NK-92 (cell line): ENCODE results near the gene IFITM1.
"Not testable (repeated sequence)": the region's sequence is repeated elsewhere in the genome, so short reads cannot be mapped to it uniquely, and the experiment has no call there.

Source experiments
- DNase-seq: peaks from one replicate; lab custom pipeline; 2025; ENCODE audit not compliant: unreplicated experiment; lab: John Stamatoyannopoulos, UW

Gene IFITM1

DNA sequence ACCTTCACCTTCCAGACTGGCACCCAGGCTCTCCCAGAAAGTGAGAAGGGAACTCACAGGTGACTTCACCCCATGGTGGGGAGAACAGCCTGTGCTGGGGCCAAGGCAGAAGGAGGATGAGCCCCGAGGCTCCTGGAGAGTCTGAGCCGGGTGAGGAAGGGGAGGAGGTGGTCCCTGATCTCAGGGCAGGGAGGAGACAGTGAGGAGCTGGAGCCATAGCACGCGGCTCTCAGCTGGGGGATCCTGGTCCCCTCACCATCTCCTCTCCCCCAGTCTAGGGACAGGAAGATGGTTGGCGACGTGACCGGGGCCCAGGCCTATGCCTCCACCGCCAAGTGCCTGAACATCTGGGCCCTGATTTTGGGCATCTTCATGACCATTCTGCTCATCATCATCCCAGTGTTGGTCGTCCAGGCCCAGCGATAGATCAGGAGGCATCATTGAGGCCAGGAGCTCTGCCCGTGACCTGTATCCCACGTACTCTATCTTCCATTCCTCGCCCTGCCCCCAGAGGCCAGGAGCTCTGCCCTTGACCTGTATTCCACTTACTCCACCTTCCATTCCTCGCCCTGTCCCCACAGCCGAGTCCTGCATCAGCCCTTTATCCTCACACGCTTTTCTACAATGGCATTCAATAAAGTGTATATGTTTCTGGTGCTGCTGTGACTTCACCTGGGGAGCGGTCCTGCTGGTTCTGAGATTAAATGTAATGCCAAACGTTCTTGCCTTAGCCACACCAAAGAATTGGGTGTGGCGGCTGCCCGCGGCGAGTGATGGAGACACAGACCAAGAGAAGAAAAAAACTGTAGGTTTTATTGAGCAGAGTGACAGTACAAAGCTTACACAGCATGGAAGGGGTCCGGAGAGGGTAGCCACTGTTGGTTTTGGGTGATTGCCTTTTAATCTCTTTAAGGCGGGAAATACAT is 4.8 kb upstream of the IFITM1 start:
- not testable (repeated sequence) for DNase-seq

GRCh38 chr11:309979-310572 is 3.8 kb upstream of the IFITM1 start:
- DNase-seq = not testable (repeated sequence)

GRCh38 chr11:311013-311748 is 2.7 kb upstream of the IFITM1 start:
- DNase-seq = not testable (repeated sequence)

DNA sequence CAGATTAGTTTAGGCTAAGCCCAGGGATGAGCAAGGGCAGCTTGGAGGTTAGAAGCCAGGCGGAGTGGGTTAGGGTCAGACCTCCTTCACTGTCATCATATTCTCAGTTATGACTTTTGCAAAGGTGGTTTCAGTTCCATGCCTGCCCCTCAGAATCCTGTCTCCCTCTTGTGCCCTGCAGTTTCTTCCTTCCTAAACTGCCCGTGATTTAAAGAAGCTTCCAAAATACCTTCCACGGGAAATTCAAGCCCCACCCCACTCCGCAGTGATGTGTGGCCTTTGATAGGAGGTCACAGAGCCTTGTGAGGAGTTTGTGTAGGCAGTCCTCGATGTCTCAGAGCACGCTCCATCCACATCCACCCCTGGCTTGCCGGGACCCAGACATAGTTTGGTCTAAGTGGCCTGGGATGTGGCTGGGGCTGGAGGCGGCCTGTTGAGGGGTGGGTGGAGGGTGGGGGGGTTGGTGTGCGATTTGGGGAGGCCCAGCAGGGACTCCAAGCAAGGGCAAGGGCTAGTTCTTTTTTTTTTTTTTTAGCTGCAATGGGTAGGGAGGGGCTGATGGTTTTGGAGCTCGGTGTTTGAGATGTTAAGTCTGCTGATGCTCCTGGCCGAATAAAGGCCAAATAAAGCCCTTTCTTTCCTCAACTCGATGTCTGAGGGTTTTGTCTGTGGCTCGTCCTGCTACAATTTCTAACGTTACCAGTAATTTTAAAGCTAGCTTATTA is 1.6 kb upstream of the IFITM1 start:
- no peak for DNase-seq

DNA sequence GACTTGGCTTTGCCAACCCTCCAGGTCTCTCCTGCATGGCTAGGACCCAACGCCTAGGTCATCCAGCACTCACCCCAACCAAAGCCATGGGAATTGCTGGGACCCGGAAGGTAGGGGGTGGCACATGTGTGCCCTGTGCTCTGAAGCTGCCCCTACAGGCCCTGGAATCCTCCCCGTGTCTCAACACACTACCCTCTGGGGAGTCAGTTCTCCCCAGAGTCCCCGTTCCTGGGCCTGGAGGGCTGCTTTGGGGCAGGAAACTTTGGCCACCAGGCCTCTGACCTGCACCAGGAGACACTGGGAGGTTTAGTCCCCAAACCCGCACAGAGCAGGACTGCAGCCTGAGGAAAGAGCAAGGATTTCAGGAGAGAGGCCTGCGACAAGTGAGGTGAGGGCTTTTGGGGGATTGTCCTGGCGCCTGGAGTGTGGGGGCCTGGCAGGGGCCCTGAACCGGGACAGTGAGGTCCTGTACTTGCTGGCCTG is 495 bp upstream of the IFITM1 start:
- DNase-seq = no peak

GRCh38 chr11:314554-314875 is 675 bp downstream of the IFITM1 start:
- DNase-seq = not testable (repeated sequence)

- DNase-seq = no peak
These were observed 1.2 kb downstream of the IFITM1 start for GRCh38 chr11:315051-315481.

DNA sequence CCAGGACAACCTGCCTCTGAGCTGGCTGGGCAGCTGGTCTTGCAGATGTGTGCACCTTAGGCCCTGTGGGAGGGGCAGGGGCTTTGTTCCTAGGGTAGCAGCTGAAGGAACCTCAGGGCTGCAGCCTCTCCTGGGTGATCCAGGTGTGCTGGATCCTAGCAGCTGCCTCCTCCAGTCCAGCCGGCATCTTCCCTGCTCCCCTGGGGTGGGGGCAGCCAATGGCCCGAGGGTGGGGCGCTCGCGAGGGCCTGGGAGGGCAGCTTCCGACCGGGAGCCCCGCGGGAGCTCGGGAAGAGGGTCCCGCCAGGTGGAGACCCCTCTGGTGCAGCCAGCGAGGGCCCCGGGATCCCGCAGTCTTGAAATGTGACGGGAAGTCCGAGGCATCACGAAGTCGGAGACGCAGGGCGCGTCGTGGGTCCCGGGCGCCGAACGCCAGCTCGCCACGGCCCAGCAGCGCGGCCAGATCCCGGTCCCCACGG is 1.7 kb downstream of the IFITM1 start:
- DNase-seq = no peak

DNA sequence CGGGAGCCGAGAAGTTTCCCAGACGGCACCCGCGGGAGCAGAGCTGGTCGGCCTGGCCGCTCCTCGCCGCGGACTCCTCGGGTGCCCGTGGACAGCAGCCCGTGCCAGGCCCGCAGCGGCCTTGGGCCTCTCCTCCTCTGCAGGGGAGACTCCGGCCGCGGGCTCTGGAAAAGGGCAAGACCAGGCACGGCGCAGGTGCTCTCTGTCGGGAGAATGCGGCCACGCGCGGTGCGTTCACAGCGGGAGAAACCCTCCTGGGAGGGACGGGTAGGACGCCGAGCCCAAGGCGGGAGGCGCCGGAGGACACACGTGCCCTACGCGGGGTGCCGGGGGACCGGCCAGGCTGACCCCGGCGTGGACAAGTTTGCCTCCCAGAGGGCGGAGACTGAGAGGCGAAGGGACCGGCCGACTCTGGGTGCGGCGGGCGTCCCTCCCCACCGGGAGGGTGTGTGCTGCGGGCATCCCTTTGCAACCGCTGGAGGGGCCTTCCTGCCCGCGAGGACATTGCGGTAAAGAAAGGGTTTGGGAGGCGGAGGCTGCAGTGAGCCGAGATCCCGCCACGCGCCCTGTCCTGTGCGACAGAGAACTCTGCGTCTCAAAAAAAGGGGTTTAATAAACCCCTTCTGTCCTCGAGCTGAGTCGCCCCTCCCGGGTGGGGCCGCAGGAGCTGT is 2.3 kb downstream of the IFITM1 start:
- DNase-seq = no peak

DNA sequence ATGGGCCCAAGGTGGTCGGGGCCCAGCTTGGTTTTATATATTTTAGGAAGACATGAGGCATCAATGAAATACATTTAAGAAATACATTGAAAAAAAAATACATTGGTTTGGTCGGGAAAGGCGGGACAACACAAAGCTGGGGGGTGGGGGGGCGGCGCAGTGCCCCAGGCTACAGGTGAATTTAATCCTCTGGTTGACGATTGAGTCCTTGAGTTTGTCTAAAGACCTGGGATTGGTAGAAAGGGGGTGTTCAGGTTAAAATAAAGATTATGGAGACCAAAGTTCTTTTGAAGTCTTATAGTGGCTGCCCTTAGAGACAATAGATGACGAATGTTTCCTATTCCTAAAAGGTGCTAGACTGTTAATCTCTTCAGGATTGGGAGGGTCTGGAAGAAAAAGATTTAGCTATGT is 3.1 kb downstream of the IFITM1 start:
- no peak for DNase-seq

GRCh38 chr11:317668-318404 is 4.0 kb downstream of the IFITM1 start:
- not testable (repeated sequence) for DNase-seq

DNA sequence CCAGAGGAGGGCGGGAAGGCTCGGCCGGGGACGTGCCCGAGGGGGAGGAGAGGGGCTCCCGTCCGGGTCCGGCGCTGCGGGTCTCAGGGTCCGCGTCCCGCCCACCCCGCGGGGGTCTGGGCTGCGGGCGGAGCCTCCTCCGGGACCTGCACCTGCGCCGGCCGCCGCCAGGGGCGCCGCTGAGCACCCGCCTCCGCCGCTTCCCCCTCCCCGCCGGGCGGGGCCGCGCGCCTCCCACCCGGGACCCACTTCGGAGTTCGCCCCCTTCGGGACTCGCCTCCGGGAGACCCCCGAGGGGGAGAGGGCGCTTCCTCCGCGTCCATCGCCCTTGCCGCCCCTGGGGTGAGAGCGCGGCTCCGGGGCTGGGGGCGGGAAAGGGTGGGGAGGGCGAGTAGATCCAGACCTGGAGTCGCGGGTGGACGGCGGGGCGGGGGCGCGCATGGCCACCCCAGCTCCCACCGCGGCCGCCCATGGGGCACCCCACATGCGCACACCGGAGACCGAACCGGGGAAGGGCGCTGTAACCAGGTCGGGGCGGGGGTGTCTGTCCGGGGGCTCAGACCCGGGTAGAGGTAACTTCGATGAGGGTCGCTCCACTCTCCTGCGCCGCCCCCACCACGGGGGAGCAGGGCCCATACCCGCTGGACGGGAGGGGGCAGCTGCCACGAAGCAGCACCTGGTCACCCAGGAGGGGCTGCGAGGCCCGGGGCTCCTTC is 4.7 kb downstream of the IFITM1 start:
- DNase-seq = not testable (repeated sequence)

- not testable (repeated sequence) for DNase-seq
These were observed 5.5 kb downstream of the IFITM1 start for GRCh38 chr11:319121-319887.

- not testable (repeated sequence) for DNase-seq
These were observed 6.0 kb downstream of the IFITM1 start for GRCh38 chr11:319888-320273.

- no peak for DNase-seq
These were observed 10.3 kb downstream of the IFITM1 start for GRCh38 chr11:324156-324555.

DNA sequence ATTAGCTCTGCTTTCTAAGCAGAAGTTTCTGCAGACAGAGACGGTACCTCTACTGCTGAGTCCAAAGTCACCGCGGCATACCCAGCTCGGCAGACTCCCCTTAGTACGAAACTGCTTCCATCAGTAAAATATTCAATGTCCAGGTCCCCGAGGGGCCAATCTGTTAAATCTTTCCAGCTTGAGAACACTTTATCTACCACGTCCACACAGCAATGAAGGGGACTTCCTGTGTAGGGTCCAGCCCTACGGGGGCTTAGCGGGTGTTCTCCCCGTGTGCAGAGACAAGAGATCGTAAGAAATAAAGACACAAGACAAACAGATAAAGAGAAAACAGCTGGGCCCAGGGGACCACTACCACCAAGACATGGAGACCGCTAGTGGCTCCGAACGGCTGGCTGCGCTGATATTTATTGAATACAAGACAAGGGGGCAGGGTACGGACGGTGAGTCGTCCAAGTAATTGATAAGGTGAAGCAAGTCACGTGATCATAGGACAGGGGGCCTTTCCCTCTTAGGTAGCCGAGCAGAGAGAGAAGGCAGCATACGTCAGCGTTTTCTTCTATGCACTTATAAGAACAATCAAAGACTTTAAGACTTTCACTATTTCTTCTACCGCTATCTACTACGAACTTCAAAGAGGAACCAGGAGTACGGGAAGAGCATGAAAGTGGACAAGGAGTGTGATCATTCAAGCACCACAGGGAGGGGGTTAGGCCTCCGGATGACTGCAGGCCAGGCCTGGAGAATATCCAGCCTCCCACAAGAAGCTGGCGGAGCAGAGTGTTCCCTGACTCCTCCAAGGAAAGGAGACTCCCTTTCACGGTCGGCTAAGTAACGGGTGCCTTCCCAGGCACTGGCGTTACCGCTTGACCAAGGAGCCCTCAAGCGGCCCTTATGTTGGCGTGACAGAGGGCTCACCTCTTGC is 11.0 kb downstream of the IFITM1 start:
- DNase-seq = not testable (repeated sequence)
